OCI-LY7 (cell line): Measurements from ENCODE around the gene PCYOX1L. TPM values are rescaled to one million over a fixed set of nuclear protein-coding genes. Genes with fewer than 3 reads are reported as not detected.

Source experiments
- BruUV-seq: library from RNA; stranded (reverse); fragments of 400-500 nt; replicated peaks from 2 replicates; lab custom pipeline; 2021; lab: Mats Ljungman, UMichigan
- CTCF ChIA-PET: fragments of 300-600 bp; sonication (Branson Sonifier 250); formaldehyde crosslinking; loops from one replicate; lab custom pipeline; 2022; ENCODE audit warnings: antibody characterized with exemption; ENCODE audit not compliant: unreplicated experiment; lab: Charles Lee
- POLR2A ChIA-PET: fragments of 300-600 bp; sonication (Branson Sonifier 250); formaldehyde crosslinking; loops from one replicate; lab custom pipeline; 2022; ENCODE audit warnings: antibody characterized with exemption; lab: Charles Lee
- DNase-seq: peaks from one replicate; pipeline ENCODE4 v3.0.0-alpha.2; 2015; ENCODE audit warnings: low spot score
- H2AFZ ChIP-seq: fragments of 200-600 bp; sonication (generic), shearing (Covaris generic); 2 replicates; pipeline ENCODE4 v1.6.1; 2014; ENCODE audit warnings: mild to moderate bottlenecking, antibody characterized with exemption, low read length, moderate library complexity
- H3K27ac ChIP-seq: fragments of 200-600 bp; sonication (generic); 2 replicates; pipeline ENCODE4 v1.5.1; 2014; ENCODE audit warnings: mixed run types, low read depth, mild to moderate bottlenecking, moderate library complexity, low read length, inconsistent platforms; ENCODE audit not compliant: poor library complexity, severe bottlenecking
- H3K36me3 ChIP-seq: fragments of 200-600 bp; sonication (generic); 2 replicates; pipeline ENCODE4 v1.6.1; 2014; ENCODE audit warnings: mild to moderate bottlenecking, antibody characterized with exemption, low read length, moderate library complexity, mixed read lengths; ENCODE audit not compliant: insufficient read depth
- H3K4me1 ChIP-seq: fragments of 200-600 bp; sonication (generic); 2 replicates; pipeline ENCODE4 v1.5.1; 2014; ENCODE audit warnings: mild to moderate bottlenecking, low read length; ENCODE audit not compliant: insufficient read depth, poor library complexity, severe bottlenecking
- H3K4me2 ChIP-seq: fragments of 200-600 bp; sonication (generic); 2 replicates; pipeline ENCODE4 v1.6.1; 2014; ENCODE audit warnings: mild to moderate bottlenecking, low read length
- H3K4me3 ChIP-seq: fragments of 200-600 bp; sonication (generic); 2 replicates; pipeline ENCODE4 v1.5.1; 2014; ENCODE audit warnings: mild to moderate bottlenecking, low read depth, low read length; ENCODE audit not compliant: poor library complexity, severe bottlenecking
- H3K79me2 ChIP-seq: fragments of 200-600 bp; sonication (generic); 2 replicates; pipeline ENCODE4 v1.6.1; 2016; ENCODE audit warnings: low read depth, mild to moderate bottlenecking, low read length, moderate library complexity, mixed read lengths; ENCODE audit not compliant: insufficient read depth
- H3K9me2 ChIP-seq: fragments of 200-600 bp; sonication (generic); 2 replicates; pipeline ENCODE4 v1.6.1; 2016; ENCODE audit warnings: mild to moderate bottlenecking, low read length, mixed read lengths; ENCODE audit not compliant: insufficient read depth
- H3K9me3 ChIP-seq: fragments of 200-600 bp; sonication (generic); 2 replicates; pipeline ENCODE4 v1.6.1; 2014; ENCODE audit warnings: mild to moderate bottlenecking, mixed run types, low read length, mixed read lengths
- H4K20me1 ChIP-seq: fragments of 200-600 bp; sonication (generic); 2 replicates; pipeline ENCODE4 v1.6.1; 2014; ENCODE audit warnings: mild to moderate bottlenecking, antibody characterized with exemption, low read length, moderate library complexity, mixed read lengths; ENCODE audit not compliant: insufficient read depth
- CTCF ChIP-seq: fragments of 200-600 bp; sonication (generic); conservative IDR thresholded peaks from 2 replicates; pipeline ENCODE4 v1.5.1; 2014; ENCODE audit warnings: mild to moderate bottlenecking, antibody characterized with exemption, low read length, moderate library complexity, mixed read lengths
- EZH2phosphoT487 ChIP-seq: fragments of 200-600 bp; sonication (generic); IDR thresholded peaks from 2 replicates; pipeline ENCODE4 v1.6.1; 2018; ENCODE audit warnings: low read depth, borderline replicate concordance, mild to moderate bottlenecking, mixed run types, antibody characterized with exemption, low read length, moderate library complexity, mixed read lengths
- intact Hi-C: fragments of 100-400 bp; cut with micrococcal nuclease; formaldehyde crosslinking; loops from one replicate; pipeline ENCODE4 v1.10.0; 2022; ENCODE audit not compliant: unreplicated experiment
- total RNA-seq, 2 experiments: library from RNA; depleted of rRNA in 1 of 2; stranded (reverse); fragments of >200 nt in 1 of 2; shearing (Covaris generic) in 1 of 2; gene quantifications; 2 replicates each; pipeline ENCODE4 v1.2.3, GENCODE V29; 2014 to 2022

The PCYOX1L gene
- total RNA-seq, 2 experiments from 2014 or later: 22.5 to 33.3 TPM

GRCh38 chr5:149355688-149356087 is 2.2 kb upstream of the PCYOX1L start:
- H2AFZ ChIP-seq: no peak overlapping the region
- peak overlapping the region; percentile 17; the same call in 1 of the 2 replicates for H3K4me2 ChIP-seq
- CTCF ChIA-PET: no interaction called here
- no peak overlapping the region for H3K27ac ChIP-seq
- no peak for DNase-seq
- peaks cover 15% of the 10 kb centered on the region; the same call in 1 of the 2 replicates for H4K20me1 ChIP-seq
- peaks cover 34% of the 10 kb centered on the region for H3K4me1 ChIP-seq
- intact Hi-C loops: no loop called here
- no peaks in the 10 kb centered on the region for H3K9me2 ChIP-seq
- H3K36me3 ChIP-seq: peaks cover 59% of the 10 kb centered on the region
- no peaks in the 10 kb centered on the region for H3K9me3 ChIP-seq
- POLR2A ChIA-PET: interaction anchor here (0.6 to 12.6 kb wide), 3 partner anchors 10 to 629 kb away, joined by 3 to 183 read pairs (median 3); partner anchors contain the start of gene GRPEL2
- TF ChIP-seq EZH2phosphoT487 (no peak), CTCF (no peak)
- no peak overlapping the region for H3K4me3 ChIP-seq
- peaks cover 60% of the 10 kb centered on the region; the same call in 1 of the 2 replicates for H3K79me2 ChIP-seq
- no TSS peak for BruUV-seq

- H3K36me3 ChIP-seq: peaks cover 52% of the 10 kb centered on the region
- peak overlapping the region; percentile 17; the same call in 1 of the 2 replicates for H3K4me2 ChIP-seq
- H3K9me3 ChIP-seq: no peaks in the 10 kb centered on the region
- no TSS peak for BruUV-seq
- no peak for TF ChIP-seq EZH2phosphoT487
- ChIA-PET CTCF (no interaction called here), POLR2A (interaction anchor here (1.4 to 12.6 kb wide), 3 partner anchors 9 to 224 kb away, joined by 3 to 183 read pairs (median 4); partner anchors contain the start of gene GRPEL2)
- intact Hi-C loops: no loop called here
- DNase-seq: no peak
- H3K79me2 ChIP-seq: peaks cover 57% of the 10 kb centered on the region; the same call in 1 of the 2 replicates
- no peak overlapping the region for H3K27ac ChIP-seq
- peaks cover 34% of the 10 kb centered on the region for H3K4me1 ChIP-seq
- H2AFZ ChIP-seq: no peak overlapping the region
- no peak overlapping the region for H3K4me3 ChIP-seq
- H4K20me1 ChIP-seq: peaks cover 15% of the 10 kb centered on the region; the same call in 1 of the 2 replicates
- no peaks in the 10 kb centered on the region for H3K9me2 ChIP-seq
Measured at GRCh38 chr5:149356391-149356790, 1.5 kb upstream of the PCYOX1L start.

DNA sequence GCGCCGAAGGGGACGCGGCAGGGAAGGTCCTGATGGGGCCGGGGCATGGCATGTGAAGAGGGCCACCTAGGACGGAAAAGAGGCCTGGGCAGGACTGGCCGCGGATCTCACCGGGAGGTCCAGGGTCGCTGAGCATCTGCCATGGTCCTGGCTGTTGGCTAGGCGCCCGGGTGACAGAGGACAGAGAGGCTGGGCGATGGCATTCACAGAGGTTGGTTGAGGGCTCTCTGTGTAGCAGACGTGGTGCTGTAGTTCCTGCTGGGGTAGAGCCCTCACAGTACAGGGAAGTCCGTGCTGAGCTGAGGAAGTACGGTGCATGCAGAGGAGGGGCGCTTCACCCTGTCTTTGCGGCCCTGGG is 427 bp downstream of the PCYOX1L start:
- BruUV-seq: no TSS peak
- peaks cover 39% of the 10 kb centered on the region; the same call in 1 of the 2 replicates for H3K79me2 ChIP-seq
- intact Hi-C loops: loop anchor here (1.0 kb wide), 1 partner anchor 13 kb away; the partner anchor contains the start of gene GRPEL2
- TF ChIP-seq EZH2phosphoT487 (no peak), CTCF (no peak)
- ChIA-PET CTCF (interaction anchor here (0.6 to 1.1 kb wide), 5 partner anchors 9 to 94 kb away, joined by 3 to 5 read pairs (median 4); no protein-coding TSS in a partner anchor), POLR2A (interaction anchor here (0.6 to 12.6 kb wide), 11 partner anchors 14 to 1711 kb away, joined by 3 to 183 read pairs (median 3); partner anchors contain the start of gene GRPEL2)
- peak; percentile 66 for DNase-seq
- H3K27ac ChIP-seq: peak overlapping the region; percentile 53
- H3K9me2 ChIP-seq: no peaks in the 10 kb centered on the region
- peaks cover 20% of the 10 kb centered on the region for H3K4me1 ChIP-seq
- H3K9me3 ChIP-seq: no peaks in the 10 kb centered on the region
- peak overlapping the region; percentile 61; the same call in 1 of the 2 replicates for H2AFZ ChIP-seq
- H3K36me3 ChIP-seq: peaks cover 34% of the 10 kb centered on the region
- peaks cover 3% of the 10 kb centered on the region; the same call in 1 of the 2 replicates for H4K20me1 ChIP-seq
- H3K4me2 ChIP-seq: peak overlapping the region; percentile 72
- H3K4me3 ChIP-seq: peak overlapping the region; percentile 94
